Type B pancreatic cell (in vitro differentiated cells): ENCODE data around the gene SRC. TPM values are rescaled to one million over a fixed set of nuclear protein-coding genes. Genes with fewer than 3 reads are reported as not detected.
A peak's percentile ranks its signal among the peaks of the same experiment; 100 is the strongest.

Experiments
- DNase-seq: peaks from one replicate; pipeline ENCODE4 v3.0.0; 2021; ENCODE audit warnings: mixed read lengths; ENCODE audit not compliant: unreplicated experiment; ENCODE audit errors: extremely low spot score
- H3K27ac Mint-ChIP-seq: 2 replicates; pipeline ENCODE4 v1.8.0; 2021; ENCODE audit warnings: mild to moderate bottlenecking, mixed read lengths
- H3K27me3 Mint-ChIP-seq: 2 replicates; pipeline ENCODE4 v1.8.0; 2021; ENCODE audit warnings: mixed read lengths
- H3K36me3 Mint-ChIP-seq: 2 replicates; pipeline ENCODE4 v1.8.0; 2021; ENCODE audit warnings: mixed read lengths
- H3K4me1 Mint-ChIP-seq: one replicate; pipeline ENCODE4 v1.8.0; 2021; ENCODE audit warnings: mixed read lengths; ENCODE audit not compliant: unreplicated experiment
- H3K4me3 Mint-ChIP-seq: 2 replicates; pipeline ENCODE4 v1.8.0; 2021; ENCODE audit warnings: mild to moderate bottlenecking, mixed read lengths
- H3K9me3 Mint-ChIP-seq: 2 replicates; pipeline ENCODE4 v1.8.0; 2021; ENCODE audit warnings: mixed read lengths
- CTCF ChIP-seq: fragments of 200-600 bp; sonication (generic); conservative IDR thresholded peaks from 2 replicates; pipeline ENCODE4 v1.5.0; 2021; ENCODE audit warnings: antibody characterized with exemption, mild to moderate bottlenecking
- total RNA-seq: library from RNA; stranded (reverse); gene quantifications from 2 replicates; pipeline ENCODE4 v1.2.1, GENCODE V29; 2021; ENCODE audit warnings: low replicate concordance

SRC gene
- total RNA-seq, 1 donor from 2014 or later: 56.0 TPM

DNA sequence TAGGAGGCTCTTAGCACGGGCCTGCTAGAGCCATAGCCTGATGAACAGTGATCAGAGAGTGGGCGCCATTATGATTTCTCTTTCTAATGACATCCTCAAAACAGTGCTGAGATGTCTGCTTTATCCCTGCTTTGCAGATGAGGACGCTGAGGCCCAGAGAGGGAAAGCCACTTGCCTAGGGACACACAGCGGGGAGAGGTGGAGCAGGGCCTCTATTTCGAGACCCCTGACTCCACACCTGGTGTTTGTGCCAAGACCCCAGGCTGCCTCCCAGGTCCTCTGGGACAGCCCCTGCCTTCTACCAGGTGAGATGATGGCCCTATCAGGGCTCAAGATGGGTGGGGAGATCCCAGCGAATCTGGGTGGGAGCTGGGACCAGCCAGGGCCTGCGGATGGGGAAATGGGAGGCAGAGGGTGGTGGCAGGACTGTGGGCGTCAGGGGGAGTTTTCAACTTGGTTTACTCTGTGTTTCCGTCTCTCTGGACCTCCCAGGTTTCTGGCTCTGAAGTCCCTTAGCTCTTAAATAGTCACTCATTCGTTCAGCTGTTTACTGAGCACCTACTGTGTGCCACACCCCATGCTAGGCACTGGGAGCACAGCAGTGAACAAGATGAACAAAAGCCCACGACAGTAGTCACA is 36.7 kb downstream of the SRC start:
- Mint-ChIP-seq H3K4me3 (peak overlapping the region; percentile 31), H3K27ac (peak overlapping the region; percentile 72)
- DNase-seq: no peak

GRCh38 chr20:37383229-37383989 is 37.5 kb downstream of the SRC start:
- Mint-ChIP-seq H3K9me3 (no peaks in the 10 kb centered on the region), H3K36me3 (peaks cover 12% of the 10 kb centered on the region), H3K4me3 (peak overlapping the region; percentile 24), H3K27me3 (no peaks in the 10 kb centered on the region), H3K27ac (no peak overlapping the region), H3K4me1 (peaks cover 25% of the 10 kb centered on the region)
- no peak for DNase-seq
- no peak for TF ChIP-seq CTCF

More for the DNA sequence above, 36.7 kb downstream of the SRC start:
- no peaks in the 10 kb centered on the region for H3K27me3 Mint-ChIP-seq
- H3K9me3 Mint-ChIP-seq: no peaks in the 10 kb centered on the region
- peaks cover 25% of the 10 kb centered on the region for H3K4me1 Mint-ChIP-seq
- peaks cover 12% of the 10 kb centered on the region for H3K36me3 Mint-ChIP-seq
- TF ChIP-seq CTCF: no peak

- no peaks in the 10 kb centered on the region for H3K9me3 Mint-ChIP-seq
- DNase-seq: peak; percentile 85
- no peaks in the 10 kb centered on the region for H3K27me3 Mint-ChIP-seq
- H3K4me3 Mint-ChIP-seq: peak overlapping the region; percentile 77
- H3K27ac Mint-ChIP-seq: peak overlapping the region; percentile 86
- TF ChIP-seq CTCF: peak; percentile 92
- H3K4me1 Mint-ChIP-seq: peaks cover 25% of the 10 kb centered on the region
- H3K36me3 Mint-ChIP-seq: peaks cover 12% of the 10 kb centered on the region
Observed at GRCh38 chr20:37384683-37385174, 38.8 kb downstream of the SRC start.

- TF ChIP-seq CTCF: no peak
- Mint-ChIP-seq H3K4me1 (peaks cover 23% of the 10 kb centered on the region), H3K36me3 (peaks cover 12% of the 10 kb centered on the region), H3K4me3 (peak overlapping the region; percentile 77), H3K27me3 (no peaks in the 10 kb centered on the region), H3K27ac (peak overlapping the region; percentile 86), H3K9me3 (no peaks in the 10 kb centered on the region)
- no peak for DNase-seq
Observed at GRCh38 chr20:37385176-37385575, 39.2 kb downstream of the SRC start.

- Mint-ChIP-seq H3K4me1 (peaks cover 16% of the 10 kb centered on the region), H3K36me3 (peaks cover 12% of the 10 kb centered on the region), H3K4me3 (no peak overlapping the region), H3K27ac (peak overlapping the region; percentile 41), H3K9me3 (no peaks in the 10 kb centered on the region), H3K27me3 (no peaks in the 10 kb centered on the region)
- no peak for TF ChIP-seq CTCF
- no peak for DNase-seq
Observed at GRCh38 chr20:37385659-37386504, 39.9 kb downstream of the SRC start.
